HCT116 (cell line): ENCODE results near the gene GSPT1. TPM values are rescaled to one million over a fixed set of nuclear protein-coding genes. Genes with fewer than 3 reads are reported as not detected.

Experiments used
- ATAC-seq: fragments of 200-7000 bp; cut with Tn5 transposase; 2 replicates; pipeline ENCODE4 v1.9.1; 2020; ENCODE audit warnings: mild to moderate bottlenecking, moderate library complexity
- BruUV-seq: library from RNA; stranded (reverse); fragments of 400-500 nt; replicated peaks from 2 replicates; lab custom pipeline; 2021; lab: Mats Ljungman, UMichigan
- CTCF ChIA-PET: fragments of 300-600 bp; sonication (Branson Sonifier 250); formaldehyde crosslinking; loops from one replicate; lab custom pipeline; 2021; ENCODE audit warnings: antibody characterized with exemption; lab: Charles Lee
- POLR2A ChIA-PET: fragments of 300-600, 350-600 bp; sonication (Branson Sonifier 250); formaldehyde crosslinking; loops from one replicate; lab custom pipeline; 2021; ENCODE audit warnings: antibody characterized with exemption; lab: Charles Lee
- RAD21 ChIA-PET, 2 experiments: fragments of 300-600 bp; sonication (Branson Sonifier 250); formaldehyde crosslinking; loops; one replicate each; lab custom pipeline; 2023; ENCODE audit warnings: low total read pairs in 2 of 2; ENCODE audit not compliant: uncharacterized antibody in 2 of 2, unreplicated experiment in 2 of 2, low non-redundant PET in 1 of 2; lab: Charles Lee
- DNase-seq: peaks from one replicate; pipeline ENCODE4 v3.0.0-alpha.2; 2010; ENCODE audit warnings: low read depth, low spot score
- H2AFZ ChIP-seq: fragments of 200-600 bp; shearing (Covaris generic), sonication (generic); 2 replicates; pipeline ENCODE4 v1.6.1; 2017; ENCODE audit warnings: low read depth, mixed run types, mixed read lengths, antibody characterized with exemption, low read length; ENCODE audit not compliant: poor library complexity, severe bottlenecking
- H3K27ac ChIP-seq: 2 replicates; pipeline ENCODE4 v1.5.1; 2012; ENCODE audit warnings: low read depth, low read length
- H3K27me3 ChIP-seq: fragments of 200-600 bp; sonication (generic); 2 replicates; pipeline ENCODE4 v1.6.1; 2016; ENCODE audit warnings: mixed run types, low read length, mixed read lengths; ENCODE audit not compliant: insufficient read depth
- H3K36me3 ChIP-seq, 2 experiments: fragments of 200-500 bp in 1 of 2; fragments of 200-600 bp in 1 of 2; sonication (Bioruptor generic) in 1 of 2; sonication (generic) in 1 of 2; 2 replicates each; pipeline versions ENCODE4 v1.5.1 to v1.6.1; 2014 to 2016; ENCODE audit warnings: low read length in 2 of 2, inconsistent platforms in 1 of 2, mixed read lengths in 1 of 2, mixed run types in 1 of 2; ENCODE audit not compliant: insufficient read depth in 2 of 2, control insufficient read depth in 1 of 2
- H3K4me1 ChIP-seq, 2 experiments: fragments of 200-600 bp in 1 of 2; sonication (generic) in 1 of 2; 2 replicates each; pipeline versions ENCODE4 v1.5.1 to v1.6.1; 2012 to 2017; ENCODE audit warnings: low read length in 2 of 2, inconsistent platforms in 1 of 2, mild to moderate bottlenecking in 1 of 2, mixed read lengths in 1 of 2, mixed run types in 1 of 2, moderate library complexity in 1 of 2; ENCODE audit not compliant: insufficient read depth in 2 of 2, control insufficient read depth in 1 of 2
- H3K4me2 ChIP-seq: fragments of 200-600 bp; sonication (generic); 2 replicates; pipeline ENCODE4 v1.6.1; 2017; ENCODE audit warnings: mixed run types, low read length, mixed read lengths
- H3K4me3 ChIP-seq, 2 experiments: fragments of 200-600 bp in 1 of 2; sonication (generic) in 1 of 2; replicated peaks in 1 of 2; 2 replicates each; pipeline ENCODE4 v1.5.1; 2011 to 2016; ENCODE audit warnings: low read length in 2 of 2, control low read depth in 1 of 2, low read depth in 1 of 2, mild to moderate bottlenecking in 1 of 2, mixed read lengths in 1 of 2, mixed run types in 1 of 2
- H3K79me2 ChIP-seq: fragments of 200-600 bp; sonication (generic); 2 replicates; pipeline ENCODE4 v1.6.1; 2017; ENCODE audit warnings: mild to moderate bottlenecking, mixed run types, low read length, moderate library complexity, mixed read lengths; ENCODE audit not compliant: insufficient read depth
- H3K9ac ChIP-seq: fragments of 200-600 bp; sonication (generic); 2 replicates; pipeline ENCODE4 v1.6.1; 2016; ENCODE audit warnings: low read length, mixed read lengths
- H3K9me2 ChIP-seq: fragments of 200-600 bp; sonication (generic), shearing (Covaris generic); 2 replicates; pipeline ENCODE4 v1.6.1; 2017; ENCODE audit warnings: mixed run types, mild to moderate bottlenecking, moderate library complexity; ENCODE audit not compliant: insufficient read depth
- H3K9me3 ChIP-seq, 2 experiments: fragments of 200-500 bp in 1 of 2; fragments of 200-600 bp in 1 of 2; sonication (Bioruptor generic) in 1 of 2; sonication (generic) in 1 of 2; 2 replicates each; pipeline ENCODE4 v1.6.1; 2014 to 2017; ENCODE audit warnings: low read length in 2 of 2, mixed read lengths in 2 of 2, inconsistent platforms in 1 of 2, low read depth in 1 of 2, mild to moderate bottlenecking in 1 of 2, mixed run types in 1 of 2, moderate library complexity in 1 of 2; ENCODE audit not compliant: control insufficient read depth in 1 of 2, insufficient read depth in 1 of 2
- H4K20me1 ChIP-seq: fragments of 200-600 bp; sonication (generic), shearing (Covaris generic); 2 replicates; pipeline ENCODE4 v1.6.1; 2017; ENCODE audit warnings: mixed run types, mild to moderate bottlenecking, moderate library complexity; ENCODE audit not compliant: insufficient read depth
- CEBPB ChIP-seq: IDR thresholded peaks from 2 replicates; pipeline ENCODE4 v1.6.1; 2012; ENCODE audit warnings: low read depth
- EGR1 ChIP-seq: IDR thresholded peaks from 2 replicates; pipeline ENCODE4 v1.6.1; 2012; ENCODE audit warnings: low read depth
- MAX ChIP-seq: IDR thresholded peaks from 2 replicates; pipeline ENCODE4 v1.6.1; 2012
- POLR2A ChIP-seq: IDR thresholded peaks from 2 replicates; pipeline ENCODE4 v1.7.0; 2011; ENCODE audit warnings: borderline replicate concordance; ENCODE audit not compliant: insufficient read depth, insufficient read length; ENCODE audit errors: extremely low read depth
- RAD21 ChIP-seq: IDR thresholded peaks from 2 replicates; pipeline ENCODE4 v1.6.1; 2012; ENCODE audit warnings: low read depth, mild to moderate bottlenecking
- TCF7L2 ChIP-seq: IDR thresholded peaks from 2 replicates; pipeline ENCODE4 v1.7.0; 2011; ENCODE audit warnings: borderline replicate concordance, inconsistent platforms; ENCODE audit not compliant: insufficient read depth, insufficient read length; ENCODE audit errors: extremely low read depth
- ZFX ChIP-seq: fragments of 450-650 bp; IDR thresholded peaks from 2 replicates; pipeline ENCODE4 v1.6.1; 2017
- intact Hi-C: fragments of 100-400 bp; cut with micrococcal nuclease; formaldehyde crosslinking; loops from 2 replicates; pipeline ENCODE4 v1.10.0; 2022
- total RNA-seq: library from RNA; stranded (reverse); gene quantifications from one replicate; pipeline ENCODE4 v1.2.1, GENCODE V29; 2021; ENCODE audit not compliant: unreplicated experiment
- TF ChIP-seq, protein P1 (sequence below), 3 experiments: fragments of 200-600 bp in 1 of 3; sonication (generic) in 1 of 3; IDR thresholded peaks in 2 of 3; conservative IDR thresholded peaks in 1 of 3; 2 replicates each; pipeline ENCODE4 v1.5.1; 2012 to 2017; ENCODE audit warnings: low read depth in 2 of 3, low read length in 2 of 3, antibody characterized with exemption in 1 of 3, borderline replicate concordance in 1 of 3, control low read depth in 1 of 3, mild to moderate bottlenecking in 1 of 3, mixed read lengths in 1 of 3, mixed run types in 1 of 3, moderate library complexity in 1 of 3; ENCODE audit not compliant: insufficient read depth in 1 of 3

Gene GSPT1
- total RNA-seq, 1 experiment from 2014 or later = 148 TPM

- intact Hi-C loops = loop anchor here (10.0 kb wide), 1 partner anchor 189 kb away; no protein-coding TSS in a partner anchor
- H2AFZ ChIP-seq = no peak overlapping the region
- H3K27ac ChIP-seq = no peak overlapping the region
- no peaks in the 10 kb centered on the region for H3K9me3 ChIP-seq
- TF ChIP-seq POLR2A (no peak), ZFX (no peak), CEBPB (no peak), EGR1 (no peak)
- H3K4me3 ChIP-seq = no peak overlapping the region
- no TSS peak for BruUV-seq
- H3K4me1 ChIP-seq = peaks cover 0 to 7% of the 10 kb centered on the region in 2 experiments; a peak in 2 of 4 replicates
- no peak overlapping the region for H3K9ac ChIP-seq
- H3K79me2 ChIP-seq = peaks cover 32% of the 10 kb centered on the region; the same call in 1 of the 2 replicates
- no peaks in the 10 kb centered on the region for H3K27me3 ChIP-seq
- ChIA-PET CTCF (no interaction called here), RAD21 (no interaction called here), POLR2A (no interaction called here)
- H3K36me3 ChIP-seq = peaks cover 48 to 49% of the 10 kb centered on the region in 2 experiments
- H3K4me2 ChIP-seq = no peak overlapping the region
- no peaks in the 10 kb centered on the region; the same call in 1 of the 2 replicates for H4K20me1 ChIP-seq
- no peak for ATAC-seq
- DNase-seq = no peak
- no peaks in the 10 kb centered on the region for H3K9me2 ChIP-seq
Measured at GRCh38 chr16:11875721-11876120, 40.0 kb downstream of the GSPT1 start.

- Histone ChIP-seq H3K4me2 (no peak overlapping the region), H3K27ac (no peak overlapping the region; the same call in 1 of the 2 replicates), H3K9ac (no peak overlapping the region), H3K79me2 (peaks cover 20% of the 10 kb centered on the region; the same call in 1 of the 2 replicates), H3K27me3 (no peaks in the 10 kb centered on the region), H3K9me2 (no peaks in the 10 kb centered on the region), H3K4me1 (peaks cover 16 to 31% of the 10 kb centered on the region in 2 experiments), H2AFZ (no peak overlapping the region), H3K36me3 (peaks cover 38 to 50% of the 10 kb centered on the region in 2 experiments; a peak in 3 of 4 replicates), H4K20me1 (peaks cover 20% of the 10 kb centered on the region; the same call in 1 of the 2 replicates), H3K4me3 (no peak overlapping the region), H3K9me3 (no peaks in the 10 kb centered on the region)
- BruUV-seq = no TSS peak
- ATAC-seq = 0 out of 2 replicates have a peak, but pooled peaks have one; percentile 19
- no peak for TF ChIP-seq POLR2A
- TF ChIP-seq RAD21 = peak; percentile 30
- TF ChIP-seq MAX = no peak
- TF ChIP-seq TCF7L2 = no peak
- TF ChIP-seq, protein P1, sequence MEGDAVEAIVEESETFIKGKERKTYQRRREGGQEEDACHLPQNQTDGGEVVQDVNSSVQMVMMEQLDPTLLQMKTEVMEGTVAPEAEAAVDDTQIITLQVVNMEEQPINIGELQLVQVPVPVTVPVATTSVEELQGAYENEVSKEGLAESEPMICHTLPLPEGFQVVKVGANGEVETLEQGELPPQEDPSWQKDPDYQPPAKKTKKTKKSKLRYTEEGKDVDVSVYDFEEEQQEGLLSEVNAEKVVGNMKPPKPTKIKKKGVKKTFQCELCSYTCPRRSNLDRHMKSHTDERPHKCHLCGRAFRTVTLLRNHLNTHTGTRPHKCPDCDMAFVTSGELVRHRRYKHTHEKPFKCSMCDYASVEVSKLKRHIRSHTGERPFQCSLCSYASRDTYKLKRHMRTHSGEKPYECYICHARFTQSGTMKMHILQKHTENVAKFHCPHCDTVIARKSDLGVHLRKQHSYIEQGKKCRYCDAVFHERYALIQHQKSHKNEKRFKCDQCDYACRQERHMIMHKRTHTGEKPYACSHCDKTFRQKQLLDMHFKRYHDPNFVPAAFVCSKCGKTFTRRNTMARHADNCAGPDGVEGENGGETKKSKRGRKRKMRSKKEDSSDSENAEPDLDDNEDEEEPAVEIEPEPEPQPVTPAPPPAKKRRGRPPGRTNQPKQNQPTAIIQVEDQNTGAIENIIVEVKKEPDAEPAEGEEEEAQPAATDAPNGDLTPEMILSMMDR (IDR thresholded peaks at IDR 0.05 in 2 of 3, conservative IDR thresholded peaks at IDR 0.05 in 1 of 3; ENCODE audit: borderline replicate concordance in 1 of 3, insufficient read depth in 1 of 3, low read depth in 2 of 3, low read length in 2 of 3) = peak in 2 of 3 experiments; percentile 6 to 27; a peak in 1 of 6 replicates
- ChIA-PET POLR2A (no interaction called here), CTCF (no interaction called here), RAD21 (no interaction called here)
- intact Hi-C loops = loop anchor here (10.0 kb wide), 1 partner anchor 194 kb away; no protein-coding TSS in a partner anchor
- DNase-seq = no peak
Measured at GRCh38 chr16:11871193-11871592, 44.6 kb downstream of the GSPT1 start.
